ENCODE results near the gene PHLDB3.
"Not testable (repeated sequence)": the region's sequence is repeated elsewhere in the genome, so short reads cannot be mapped to it uniquely, and the experiment has no call there.

Gene PHLDB3

GRCh38 chr19:43518051-43518450 lies 13.5 kb upstream of the PHLDB3 start:
- no peak overlapping the region for H3K4me3 ChIP-seq (ENCODE audit: low read depth, low read length)
- TF ChIP-seq CTCF (conservative IDR thresholded peaks at IDR 0.05; ENCODE audit: low read depth, low read length) = no peak
- no peak for DNase-seq (ENCODE audit: low read depth)

- H3K4me3 ChIP-seq (ENCODE audit: low read depth, low read length); DNase-seq (ENCODE audit: low read depth): not testable (repeated sequence)
These were observed 7.9 kb upstream of the PHLDB3 start for GRCh38 chr19:43512399-43512798.

GRCh38 chr19:43511324-43511723 lies 6.8 kb upstream of the PHLDB3 start:
- DNase-seq (ENCODE audit: low read depth) = no peak
- no peak overlapping the region for H3K4me3 ChIP-seq (ENCODE audit: low read depth, low read length)
- TF ChIP-seq CTCF (conservative IDR thresholded peaks at IDR 0.05; ENCODE audit: low read depth, low read length) = no peak

GRCh38 chr19:43510713-43511112 lies 6.2 kb upstream of the PHLDB3 start:
- DNase-seq (ENCODE audit: low read depth) = no peak
- TF ChIP-seq CTCF (conservative IDR thresholded peaks at IDR 0.05; ENCODE audit: low read depth, low read length) = no peak
- no peak overlapping the region for H3K4me3 ChIP-seq (ENCODE audit: low read depth, low read length)

- no peak for TF ChIP-seq CTCF (conservative IDR thresholded peaks at IDR 0.05; ENCODE audit: low read depth, low read length)
- DNase-seq (ENCODE audit: low read depth) = no peak
- H3K4me3 ChIP-seq (ENCODE audit: low read depth, low read length) = no peak overlapping the region
These were observed 3.3 kb upstream of the PHLDB3 start for GRCh38 chr19:43507880-43508279.

- DNase-seq (ENCODE audit: low read depth) = no peak
- H3K4me3 ChIP-seq (ENCODE audit: low read depth, low read length) = no peak overlapping the region
- TF ChIP-seq CTCF (conservative IDR thresholded peaks at IDR 0.05; ENCODE audit: low read depth, low read length) = no peak
These were observed 2.1 kb upstream of the PHLDB3 start for GRCh38 chr19:43506629-43507028.

GRCh38 chr19:43505941-43506340 lies 1.4 kb upstream of the PHLDB3 start:
- TF ChIP-seq CTCF (conservative IDR thresholded peaks at IDR 0.05; ENCODE audit: low read depth, low read length) = no peak
- DNase-seq (ENCODE audit: low read depth) = no peak
- H3K4me3 ChIP-seq (ENCODE audit: low read depth, low read length) = no peak overlapping the region

GRCh38 chr19:43505186-43505456 lies 575 bp upstream of the PHLDB3 start:
- no peak for TF ChIP-seq CTCF (conservative IDR thresholded peaks at IDR 0.05; ENCODE audit: low read depth, low read length)
- DNase-seq (ENCODE audit: low read depth) = no peak
- no peak overlapping the region for H3K4me3 ChIP-seq (ENCODE audit: low read depth, low read length)
